ENCODE results near the gene CLSTN2. TPM values are rescaled to one million over a fixed set of nuclear protein-coding genes. Genes with fewer than 3 reads are reported as not detected.

Gene CLSTN2
- total and polyA plus RNA-seq, 2 of the 4 experiments (the other 2 are of a cell fraction): under 0.01 to 0.07 TPM

DNA sequence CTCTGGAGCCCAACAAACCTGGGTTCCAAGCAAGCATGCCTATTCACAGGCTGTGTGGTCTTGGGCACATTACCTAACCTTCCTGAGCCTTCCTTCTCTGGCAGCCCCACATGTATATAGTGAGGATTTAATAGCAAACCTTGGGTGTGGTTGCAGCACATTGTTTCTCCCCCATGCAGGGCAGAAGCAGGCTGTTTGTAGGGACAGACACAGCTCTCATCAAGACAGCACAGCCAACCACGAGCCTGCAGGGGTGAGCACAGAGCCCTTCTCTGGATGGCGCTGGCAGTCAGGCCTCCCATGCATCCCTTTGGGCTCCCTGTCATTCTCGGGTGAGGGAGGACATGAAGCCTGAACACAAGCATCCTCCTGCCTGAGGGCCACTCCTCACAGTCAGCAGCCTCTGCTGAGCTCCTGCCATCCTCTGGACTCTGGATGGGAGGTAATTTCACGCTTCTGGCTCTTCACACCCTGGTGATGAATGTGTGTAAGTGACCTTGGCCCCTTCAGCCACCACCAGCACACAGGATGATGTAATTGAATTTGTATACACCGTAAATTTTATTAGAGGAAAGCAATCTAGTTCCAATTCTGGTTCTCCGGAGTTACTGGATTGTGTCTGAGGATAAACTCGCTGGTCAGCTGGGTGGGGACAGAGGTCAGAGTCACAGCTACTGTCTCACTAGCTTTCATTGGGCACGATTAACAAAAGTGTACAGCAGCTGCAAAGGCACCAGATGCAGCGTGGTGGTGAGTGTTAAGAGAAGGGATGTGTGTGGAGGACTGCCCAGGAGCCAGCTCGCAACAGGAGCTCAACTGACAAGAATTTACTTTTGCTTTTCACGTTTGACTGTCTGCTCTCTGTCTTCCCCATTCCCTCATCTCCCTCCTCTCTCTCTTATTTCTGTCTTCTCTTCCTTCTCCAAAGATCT lies 118.1 kb downstream of the CLSTN2 start (continued):
- no peak for TF ChIP-seq NFE2L2 (IDR thresholded peaks at IDR 0.05; ENCODE audit: low read depth, low read length)

- H3K27me3 ChIP-seq (ENCODE audit: control insufficient read depth, insufficient read depth, low read length): no peaks in the 10 kb centered on the region
- DNase-seq: no peak
- H2AK5ac ChIP-seq (ENCODE audit: low read depth, low read length): no peak overlapping the region
- ATAC-seq (ENCODE audit: low read depth): no peak
- no CpG with 5 or more reads among the region's 3 CpGs for WGBS, 2 experiments (ENCODE audit: extremely low coverage in 2 of 2, insufficient read length in 1 of 2)
- no peak overlapping the region for H3K27ac ChIP-seq (ENCODE audit: insufficient read depth, low read length)
- H3K23ac ChIP-seq (ENCODE audit: low read depth, low read length): no peak overlapping the region
- no peak overlapping the region for H2AK9ac ChIP-seq (replicated peaks; ENCODE audit: low read depth, low read length, poor library complexity)
- H3K18ac ChIP-seq (ENCODE audit: low read depth, low read length): no peak overlapping the region
- no peaks in the 10 kb centered on the region for H3K9me3 ChIP-seq (ENCODE audit: control insufficient read depth, insufficient read depth, low read length)
- H4K8ac ChIP-seq (ENCODE audit: low read depth in 2 of 2, low read length in 2 of 2): no peak overlapping the region
- no peak overlapping the region for H2BK5ac ChIP-seq (ENCODE audit: low read depth, low read length, poor library complexity, severe bottlenecking)
- H2BK15ac ChIP-seq (ENCODE audit: low read depth, low read length): no peak overlapping the region
- no peaks in the 10 kb centered on the region for H3K36me3 ChIP-seq (ENCODE audit: control insufficient read depth, insufficient read depth, low read length)
- H3K4me3 ChIP-seq (ENCODE audit: insufficient read depth, low read depth, low read length): no peak overlapping the region
- POLR2A ChIA-PET (ENCODE audit: unreplicated experiment): no interaction called here
- H4K91ac ChIP-seq (ENCODE audit: insufficient read depth, low read depth, low read length): no peak overlapping the region
- H2AFZ ChIP-seq (replicated peaks; ENCODE audit: low read length, poor library complexity): no peak overlapping the region
- no peak overlapping the region for H2BK20ac ChIP-seq (ENCODE audit: low read depth, low read length)
- H3K9me1 ChIP-seq (ENCODE audit: insufficient read depth, low read length): no peaks in the 10 kb centered on the region
- no peak overlapping the region for H3K4ac ChIP-seq (ENCODE audit: low read depth, low read length)
- H3K56ac ChIP-seq (ENCODE audit: extremely low read depth, insufficient read depth, low read length): no peak overlapping the region
- H4K5ac ChIP-seq (ENCODE audit: low read depth, low read length): no peak overlapping the region
- in situ Hi-C loops (cut with MboI; ENCODE audit: low sequenced_read_pairs) (no loop called here), intact Hi-C loops (cut with micrococcal nuclease) (no loop called here), dilution Hi-C loops (cut with HindIII; ENCODE audit: low sequenced_read_pairs, unreplicated experiment) (no loop called here)
- no peak overlapping the region for H2BK120ac ChIP-seq (ENCODE audit: low read depth, low read length)
- no peak overlapping the region for H3K9ac ChIP-seq (ENCODE audit: low read depth, low read length)
- no peaks in the 10 kb centered on the region for H3K79me1 ChIP-seq (ENCODE audit: low read depth in 1 of 2, low read length in 2 of 2)
- no peak overlapping the region for H3K4me2 ChIP-seq (ENCODE audit: low read depth, low read length)
- no peak overlapping the region for H3K14ac ChIP-seq (replicated peaks; ENCODE audit: low read depth, low read length)
- H3K4me1 ChIP-seq (ENCODE audit: control insufficient read depth, insufficient read depth, low read length): no peaks in the 10 kb centered on the region
- CTCF ChIA-PET: no interaction called here
- H4K20me1 ChIP-seq (ENCODE audit: insufficient read depth, low read length): no peaks in the 10 kb centered on the region
- BruUV-seq (replicated peaks): no TSS peak
- TF ChIP-seq NFE2L2 (IDR thresholded peaks at IDR 0.05; ENCODE audit: low read depth, low read length): no peak
- TF ChIP-seq MAFK (IDR thresholded peaks at IDR 0.05; ENCODE audit: low read depth, low read length): no peak
- no peak for TF ChIP-seq RAD21 (IDR thresholded peaks at IDR 0.05; ENCODE audit: low read length)
- TF ChIP-seq FOS (IDR thresholded peaks at IDR 0.05; ENCODE audit: low read depth, low read length): no peak
- TF ChIP-seq CEBPB (IDR thresholded peaks at IDR 0.05; ENCODE audit: low read depth, low read length): no peak
- no peak for TF ChIP-seq SMC3 (IDR thresholded peaks at IDR 0.05; ENCODE audit: low read depth, low read length)
- TF ChIP-seq, protein P1, sequence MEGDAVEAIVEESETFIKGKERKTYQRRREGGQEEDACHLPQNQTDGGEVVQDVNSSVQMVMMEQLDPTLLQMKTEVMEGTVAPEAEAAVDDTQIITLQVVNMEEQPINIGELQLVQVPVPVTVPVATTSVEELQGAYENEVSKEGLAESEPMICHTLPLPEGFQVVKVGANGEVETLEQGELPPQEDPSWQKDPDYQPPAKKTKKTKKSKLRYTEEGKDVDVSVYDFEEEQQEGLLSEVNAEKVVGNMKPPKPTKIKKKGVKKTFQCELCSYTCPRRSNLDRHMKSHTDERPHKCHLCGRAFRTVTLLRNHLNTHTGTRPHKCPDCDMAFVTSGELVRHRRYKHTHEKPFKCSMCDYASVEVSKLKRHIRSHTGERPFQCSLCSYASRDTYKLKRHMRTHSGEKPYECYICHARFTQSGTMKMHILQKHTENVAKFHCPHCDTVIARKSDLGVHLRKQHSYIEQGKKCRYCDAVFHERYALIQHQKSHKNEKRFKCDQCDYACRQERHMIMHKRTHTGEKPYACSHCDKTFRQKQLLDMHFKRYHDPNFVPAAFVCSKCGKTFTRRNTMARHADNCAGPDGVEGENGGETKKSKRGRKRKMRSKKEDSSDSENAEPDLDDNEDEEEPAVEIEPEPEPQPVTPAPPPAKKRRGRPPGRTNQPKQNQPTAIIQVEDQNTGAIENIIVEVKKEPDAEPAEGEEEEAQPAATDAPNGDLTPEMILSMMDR (conservative IDR thresholded peaks at IDR 0.05; ENCODE audit: low read depth, low read length): no peak
- no peak for TF ChIP-seq BHLHE40 (IDR thresholded peaks at IDR 0.05; ENCODE audit: low read depth, low read length)
- TF ChIP-seq CHD1 (IDR thresholded peaks at IDR 0.05; ENCODE audit: low read depth, low read length): no peak
- TF ChIP-seq, protein P2, sequence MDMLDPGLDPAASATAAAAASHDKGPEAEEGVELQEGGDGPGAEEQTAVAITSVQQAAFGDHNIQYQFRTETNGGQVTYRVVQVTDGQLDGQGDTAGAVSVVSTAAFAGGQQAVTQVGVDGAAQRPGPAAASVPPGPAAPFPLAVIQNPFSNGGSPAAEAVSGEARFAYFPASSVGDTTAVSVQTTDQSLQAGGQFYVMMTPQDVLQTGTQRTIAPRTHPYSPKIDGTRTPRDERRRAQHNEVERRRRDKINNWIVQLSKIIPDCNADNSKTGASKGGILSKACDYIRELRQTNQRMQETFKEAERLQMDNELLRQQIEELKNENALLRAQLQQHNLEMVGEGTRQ (IDR thresholded peaks at IDR 0.05; ENCODE audit: low read depth, low read length): no peak
- no peak for TF ChIP-seq POLR2A (IDR thresholded peaks at IDR 0.05; ENCODE audit: low read depth, low read length)
- TF ChIP-seq RCOR1 (IDR thresholded peaks at IDR 0.05; ENCODE audit: insufficient replicate concordance, low read length): no peak
- no peak for TF ChIP-seq MAZ (IDR thresholded peaks at IDR 0.05; ENCODE audit: borderline replicate concordance, low read depth, low read length)
- TF ChIP-seq MXI1 (IDR thresholded peaks at IDR 0.05; ENCODE audit: borderline replicate concordance, low read depth, low read length): no peak
Observed at GRCh38 chr3:140053794-140054193, 118.8 kb downstream of the CLSTN2 start.

Measured in IMR-90 (cell line).